ENCODE data around the gene PIM1. TPM values are rescaled to one million over a fixed set of nuclear protein-coding genes. Genes with fewer than 3 reads are reported as not detected.

Gene PIM1
- total RNA-seq = 5.5 and 8.6 TPM in 2 replicates

GRCh38 chr6:37169496-37170272 lies at the start of gene PIM1:
Gene PIM1 (plus strand): TSS chr6:37170152. CDS start chr6:37170576, 424 bp downstream.

Other genes with a start within 250 kb of the PIM1 start
- not detected in 2 replicates for gene PI16, start 215.4 kb upstream of the PIM1 start, total RNA-seq
- gene MTCH1, start 184.0 kb upstream of the PIM1 start, total RNA-seq = 155 and 174 TPM in 2 replicates
- under 0.01 TPM in 1 of 2 replicates, not detected in the other for gene FGD2, start 164.5 kb upstream of the PIM1 start, total RNA-seq
- 5.9 and 6.7 TPM in 2 replicates for gene TBC1D22B, start 87.6 kb downstream of the PIM1 start, total RNA-seq
- 2.4 and 3.5 TPM in 2 replicates for gene TMEM217, start 88.0 kb downstream of the PIM1 start, total RNA-seq
- 13.4 and 20.0 TPM in 2 replicates for gene RNF8, start 183.8 kb downstream of the PIM1 start, total RNA-seq